ENCODE data around the gene RPS6KA4.

The RPS6KA4 gene

DNA sequence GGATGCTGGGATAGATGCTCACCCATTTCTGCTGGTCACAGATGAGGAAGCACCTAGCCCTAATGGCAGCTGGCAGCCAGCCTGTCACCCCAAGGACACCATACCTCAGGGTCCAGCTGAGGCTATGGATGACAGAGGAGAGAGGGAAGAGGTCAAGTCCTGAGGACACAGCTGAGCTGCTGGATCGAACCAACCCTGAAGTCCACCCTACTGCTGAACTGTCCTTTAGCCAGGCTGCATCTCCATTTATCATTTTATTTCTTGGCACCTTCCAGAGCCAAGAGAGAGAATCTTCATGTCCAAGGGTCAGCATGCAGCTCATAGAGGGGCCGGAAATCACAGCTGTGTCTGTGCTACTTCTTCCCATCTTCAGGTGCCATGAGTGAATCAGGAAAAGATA is 30.9 kb downstream of the RPS6KA4 start:
- no peaks in the 10 kb centered on the region for H3K4me1 ChIP-seq

DNA sequence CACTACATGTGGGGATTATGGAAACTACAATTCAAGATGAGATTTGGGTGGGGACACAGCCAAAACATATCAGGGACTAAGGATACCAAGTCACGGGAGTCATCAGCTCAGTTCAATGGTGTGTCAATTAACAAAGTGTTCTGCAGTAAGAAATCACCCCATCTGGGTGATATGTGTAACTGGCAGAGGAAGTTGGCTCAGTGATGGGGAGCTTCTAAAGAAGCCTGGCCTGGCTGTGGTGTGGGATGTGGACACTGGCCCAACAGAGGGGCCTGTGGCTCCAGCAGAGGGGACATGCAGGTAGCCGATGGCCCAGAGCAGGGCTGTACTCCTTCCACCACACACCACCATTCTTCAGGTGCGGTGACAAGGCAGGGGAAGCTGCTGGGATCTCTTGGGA is 31.6 kb downstream of the RPS6KA4 start:
- Histone ChIP-seq H3K27me3 (no peaks in the 10 kb centered on the region), H3K4me1 (no peaks in the 10 kb centered on the region), H3K9me3 (no peaks in the 10 kb centered on the region), H3K36me3 (no peaks in the 10 kb centered on the region), H3K4me3 (ENCODE audit: low read depth, low read length) (no peak overlapping the region)
- DNase-seq, result no peak
- TF ChIP-seq, protein P1, sequence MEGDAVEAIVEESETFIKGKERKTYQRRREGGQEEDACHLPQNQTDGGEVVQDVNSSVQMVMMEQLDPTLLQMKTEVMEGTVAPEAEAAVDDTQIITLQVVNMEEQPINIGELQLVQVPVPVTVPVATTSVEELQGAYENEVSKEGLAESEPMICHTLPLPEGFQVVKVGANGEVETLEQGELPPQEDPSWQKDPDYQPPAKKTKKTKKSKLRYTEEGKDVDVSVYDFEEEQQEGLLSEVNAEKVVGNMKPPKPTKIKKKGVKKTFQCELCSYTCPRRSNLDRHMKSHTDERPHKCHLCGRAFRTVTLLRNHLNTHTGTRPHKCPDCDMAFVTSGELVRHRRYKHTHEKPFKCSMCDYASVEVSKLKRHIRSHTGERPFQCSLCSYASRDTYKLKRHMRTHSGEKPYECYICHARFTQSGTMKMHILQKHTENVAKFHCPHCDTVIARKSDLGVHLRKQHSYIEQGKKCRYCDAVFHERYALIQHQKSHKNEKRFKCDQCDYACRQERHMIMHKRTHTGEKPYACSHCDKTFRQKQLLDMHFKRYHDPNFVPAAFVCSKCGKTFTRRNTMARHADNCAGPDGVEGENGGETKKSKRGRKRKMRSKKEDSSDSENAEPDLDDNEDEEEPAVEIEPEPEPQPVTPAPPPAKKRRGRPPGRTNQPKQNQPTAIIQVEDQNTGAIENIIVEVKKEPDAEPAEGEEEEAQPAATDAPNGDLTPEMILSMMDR (IDR thresholded peaks at IDR 0.05; ENCODE audit: low read depth, low read length), result no peak

More for the DNA sequence above, 30.9 kb downstream of the RPS6KA4 start:
- Histone ChIP-seq H3K27me3 (no peaks in the 10 kb centered on the region), H3K9me3 (no peaks in the 10 kb centered on the region), H3K36me3 (no peaks in the 10 kb centered on the region), H3K4me3 (ENCODE audit: low read depth, low read length) (no peak overlapping the region)
- DNase-seq, result no peak
- TF ChIP-seq, protein P1 (IDR thresholded peaks at IDR 0.05; ENCODE audit: low read depth, low read length), result no peak

DNA sequence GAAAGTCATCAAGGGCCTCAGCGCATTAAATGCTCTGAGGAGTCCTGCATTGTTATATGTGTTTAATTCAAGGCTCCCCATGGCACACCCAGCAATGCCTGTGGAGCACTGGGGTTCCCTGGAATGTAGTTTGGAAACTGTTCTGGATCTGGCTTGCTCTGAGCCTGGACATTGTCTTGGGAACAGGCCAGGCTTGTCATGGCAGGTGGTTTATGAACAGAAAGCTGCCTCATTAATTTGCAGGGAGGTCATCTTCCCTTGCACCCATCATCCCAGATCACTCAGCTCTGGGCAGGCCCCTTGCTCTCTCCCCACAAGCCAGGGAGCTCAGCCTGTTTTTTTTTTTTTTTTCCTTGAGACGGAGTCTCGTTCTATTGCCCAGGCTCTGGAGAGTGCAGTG is 32.9 kb downstream of the RPS6KA4 start:
- TF ChIP-seq, protein P1 (IDR thresholded peaks at IDR 0.05; ENCODE audit: low read depth, low read length), result no peak
- no peak for DNase-seq

DNA sequence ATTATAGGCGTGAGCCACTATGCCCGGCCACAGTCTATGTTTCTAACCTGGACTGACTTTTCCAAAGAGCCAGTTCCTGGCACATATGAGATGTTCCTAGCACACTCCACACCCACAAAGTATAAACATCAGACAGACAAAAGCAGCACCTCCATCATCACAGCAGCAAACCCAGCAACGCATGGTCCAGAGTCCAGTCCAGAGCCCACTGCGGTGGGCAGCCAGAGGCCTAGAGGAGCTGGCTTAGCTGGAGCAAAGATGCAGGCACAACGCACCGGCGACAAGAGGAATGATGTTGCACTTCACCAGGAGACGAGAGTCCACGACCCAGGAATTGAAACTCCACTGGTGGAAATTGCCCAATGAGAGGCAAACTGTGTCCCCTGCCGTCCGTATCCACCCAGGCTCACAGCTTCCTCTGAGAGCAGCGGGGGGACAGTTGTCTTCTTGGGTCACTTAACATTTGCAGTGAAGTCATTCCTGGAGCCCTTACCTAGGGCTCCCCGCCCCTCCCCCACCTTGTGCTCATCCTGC is 36.6 kb downstream of the RPS6KA4 start:
- DNase-seq, result no peak
- TF ChIP-seq, protein P1 (IDR thresholded peaks at IDR 0.05; ENCODE audit: low read depth, low read length), result no peak
- Histone ChIP-seq H3K36me3 (no peaks in the 10 kb centered on the region), H3K4me1 (no peaks in the 10 kb centered on the region), H3K27me3 (no peaks in the 10 kb centered on the region), H3K4me3 (ENCODE audit: low read depth, low read length) (no peak overlapping the region), H3K9me3 (no peaks in the 10 kb centered on the region)

More for the DNA sequence above, 32.9 kb downstream of the RPS6KA4 start:
- Histone ChIP-seq H3K9me3 (no peaks in the 10 kb centered on the region), H3K4me3 (ENCODE audit: low read depth, low read length) (no peak overlapping the region), H3K4me1 (no peaks in the 10 kb centered on the region), H3K27me3 (no peaks in the 10 kb centered on the region), H3K36me3 (no peaks in the 10 kb centered on the region)

DNA sequence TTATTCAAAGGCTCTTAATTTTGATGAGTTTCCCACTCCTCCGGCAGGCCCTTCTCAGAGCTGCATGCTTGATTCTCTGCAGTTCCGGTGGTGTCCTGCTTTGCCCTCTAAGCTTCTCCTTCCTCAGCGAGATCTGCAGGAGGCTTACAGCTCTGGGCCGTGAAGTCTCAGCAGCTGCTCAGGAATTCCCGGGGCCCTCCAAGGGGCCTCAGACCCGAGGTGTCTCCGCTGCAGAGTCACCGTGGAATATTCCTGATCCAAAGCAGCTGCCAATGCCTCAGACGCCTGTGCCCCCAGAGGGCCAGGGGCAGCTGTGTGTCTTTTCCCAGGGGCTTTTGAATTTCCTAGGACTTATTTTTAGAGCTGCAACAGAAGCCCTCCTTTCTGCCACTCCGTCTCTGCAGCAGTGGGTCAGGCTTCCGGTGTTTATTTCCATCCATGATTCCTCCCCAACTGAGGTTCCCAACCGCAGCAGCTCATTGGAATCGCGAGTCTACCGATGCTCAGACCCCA is 37.2 kb downstream of the RPS6KA4 start:
- DNase-seq, result no peak
- no peak overlapping the region for H3K4me3 ChIP-seq (ENCODE audit: low read depth, low read length)
- H3K4me1 ChIP-seq, result no peaks in the 10 kb centered on the region

DNA sequence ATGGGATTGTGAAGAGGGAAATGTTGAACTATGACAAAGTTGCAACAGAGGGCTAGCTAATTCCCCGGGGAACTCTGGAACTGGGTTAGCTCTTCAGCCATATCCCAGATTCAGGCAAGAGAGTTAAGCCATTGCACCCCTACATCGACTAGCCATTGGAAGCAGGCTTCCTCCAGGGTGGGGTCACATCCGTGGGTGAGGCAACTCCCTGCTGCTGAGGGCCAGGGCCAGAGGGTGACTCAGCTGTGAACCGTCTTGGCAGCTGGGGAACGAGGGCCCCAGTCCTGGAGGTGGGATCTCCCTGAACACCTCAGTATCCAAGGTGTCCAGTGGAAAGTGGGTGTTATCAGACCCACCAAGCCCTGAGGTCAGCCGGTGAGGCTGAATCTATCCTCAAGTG is 41.1 kb downstream of the RPS6KA4 start:
- no peaks in the 10 kb centered on the region for H3K36me3 ChIP-seq
- no peaks in the 10 kb centered on the region for H3K9me3 ChIP-seq
- TF ChIP-seq, protein P1 (IDR thresholded peaks at IDR 0.05; ENCODE audit: low read depth, low read length), result no peak
- no peak for DNase-seq
- no peaks in the 10 kb centered on the region for H3K4me1 ChIP-seq
- no peak overlapping the region for H3K4me3 ChIP-seq (ENCODE audit: low read depth, low read length)
- H3K27me3 ChIP-seq, result no peaks in the 10 kb centered on the region

More for the DNA sequence above, 37.2 kb downstream of the RPS6KA4 start:
- Histone ChIP-seq H3K9me3 (no peaks in the 10 kb centered on the region), H3K27me3 (no peaks in the 10 kb centered on the region), H3K36me3 (no peaks in the 10 kb centered on the region)
- TF ChIP-seq, protein P1 (IDR thresholded peaks at IDR 0.05; ENCODE audit: low read depth, low read length), result no peak
